HepG2 (cell line): ENCODE data around the gene CDC42EP1. TPM values are rescaled to one million over a fixed set of nuclear protein-coding genes. Genes with fewer than 3 reads are reported as not detected.
A peak's percentile ranks its signal among the peaks of the same experiment; 100 is the strongest.

Source experiments
- FOSL1 ChIP-seq: sonication (generic); formaldehyde crosslinking; IDR thresholded peaks from 2 replicates; pipeline ENCODE4 v1.9.0; 2021; ENCODE audit warnings: missing genetic modification reagents, borderline replicate concordance
- HMG20A ChIP-seq: IDR thresholded peaks from 2 replicates; pipeline ENCODE4 v1.6.1; 2016; ENCODE audit warnings: borderline replicate concordance
- HNF4A ChIP-seq: sonication (generic); formaldehyde crosslinking; IDR thresholded peaks from 2 replicates; pipeline ENCODE4 v1.4.0; 2020; ENCODE audit warnings: missing genetic modification reagents
- KMT2B ChIP-seq: IDR thresholded peaks from 2 replicates; pipeline ENCODE4 v1.6.1; 2016; ENCODE audit warnings: missing genetic modification reagents, missing compliant biosample characterization
- NFRKB ChIP-seq: fragments of 450-650 bp; IDR thresholded peaks from 2 replicates; pipeline ENCODE4 v1.6.1; 2017
- TAF15 ChIP-seq: fragments of 200-400 bp; formaldehyde crosslinking; IDR thresholded peaks from one replicate; pipeline ENCODE4 v1.6.1; 2018; ENCODE audit warnings: mild to moderate bottlenecking, low read depth, low read length; ENCODE audit not compliant: poor library complexity, severe bottlenecking
- TCF12 ChIP-seq, 2 experiments: fragments of 450-650 bp in 1 of 2; sonication (generic) in 1 of 2; formaldehyde crosslinking in 1 of 2; IDR thresholded peaks; 2 replicates each; pipeline versions ENCODE4 v1.6.1 to v1.8.0; 2017 to 2022; ENCODE audit warnings: antibody characterized with exemption in 1 of 2, mild to moderate bottlenecking in 1 of 2, missing genetic modification reagents in 1 of 2, moderate library complexity in 1 of 2
- TMF1 ChIP-seq: sonication (generic); formaldehyde crosslinking; IDR thresholded peaks from 2 replicates; pipeline ENCODE4 v1.8.1; 2022; ENCODE audit warnings: low read depth, missing genetic modification reagents
- TOPORS ChIP-seq: sonication (generic); formaldehyde crosslinking; IDR thresholded peaks from 2 replicates; pipeline ENCODE4 v1.8.0; 2023; ENCODE audit warnings: mild to moderate bottlenecking, missing genetic modification reagents
- ZHX1 ChIP-seq: sonication (generic); formaldehyde crosslinking; IDR thresholded peaks from 2 replicates; pipeline ENCODE4 v1.8.1; 2022; ENCODE audit warnings: low read depth, mild to moderate bottlenecking, missing genetic modification reagents
- ZNF274 ChIP-seq: sonication (generic); formaldehyde crosslinking; IDR thresholded peaks from 2 replicates; pipeline ENCODE4 v1.5.1; 2020; ENCODE audit warnings: mild to moderate bottlenecking, missing genetic modification reagents
- ZNF407 ChIP-seq: sonication (generic); formaldehyde crosslinking; IDR thresholded peaks from one replicate; pipeline ENCODE4 v1.5.1; 2020; ENCODE audit warnings: mild to moderate bottlenecking, missing genetic modification reagents; ENCODE audit errors: not compliant biosample characterization
- ZNF414 ChIP-seq: sonication (generic); formaldehyde crosslinking; IDR thresholded peaks from 2 replicates; pipeline ENCODE4 v1.5.0; 2020; ENCODE audit warnings: missing genetic modification reagents
- ZNF549 ChIP-seq: sonication (generic); formaldehyde crosslinking; IDR thresholded peaks from 2 replicates; pipeline ENCODE4 v1.5.0; 2020; ENCODE audit warnings: missing genetic modification reagents
- polyA plus RNA-seq, 8 experiments: library from polyadenylated mRNA; depleted of rRNA in 3 of 8; stranded (reverse) in 7 of 8; unstranded in 1 of 8; fragments of >200 nt; fragmentation: Illumina TruSeq in 4 of 8; extraction: Trizol in 4 of 8; gene quantifications; 2 replicates each; pipeline versions ENCODE4 v1.2.1 to v1.2.3, GENCODE V29; 2011 to 2016; ENCODE audit warnings: low read depth in 4 of 8, missing spikeins in 1 of 8, mixed read lengths in 1 of 8; ENCODE audit not compliant: insufficient read depth in 1 of 8
- total RNA-seq, 5 experiments: library from RNA; depleted of rRNA; stranded (reverse); fragments of >200 nt; fragmentation: Illumina TruSeq; extraction: Trizol; gene quantifications; 2 replicates each; pipeline ENCODE4 v1.2.3, GENCODE V29; 2016; ENCODE audit warnings: low read depth in 1 of 5

CDC42EP1 gene
- total and polyA plus RNA-seq, 2 of the 13 experiments (the other 11 are each of a cell fraction or from before 2014, with no cell fraction given), result 17.1 to 29.5 TPM

- no peak for TF ChIP-seq ZNF407
- peak; percentile 35; the same call in 1 of the 2 replicates for TF ChIP-seq HNF4A (CRISPR knock-in tag)
- no peak for TF ChIP-seq HMG20A
- TF ChIP-seq ZNF414 (CRISPR knock-in tag), result no peak
- TF ChIP-seq FOSL1 (CRISPR knock-in tag), result no peak
- TF ChIP-seq TCF12 (IDR thresholded peaks at IDR 0.05), result no peak
- no peak for TF ChIP-seq TCF12 (CRISPR knock-in tag; IDR thresholded peaks at IDR 0.05)
- TF ChIP-seq ZHX1, result peak; percentile 64; the same call in 1 of the 2 replicates
- TF ChIP-seq TMF1 (CRISPR knock-in tag), result no peak
- TF ChIP-seq TOPORS (CRISPR knock-in tag), result no peak
- TF ChIP-seq KMT2B, result peak; percentile 49; the same call in 1 of the 2 replicates
- no peak for TF ChIP-seq ZNF549 (CRISPR knock-in tag)
- no peak for TF ChIP-seq TAF15
- TF ChIP-seq ZNF274 (CRISPR knock-in tag), result no peak
- no peak for TF ChIP-seq NFRKB
Observed at GRCh38 chr22:37607010-37607934, 47.0 kb downstream of the CDC42EP1 start (continued).
